Left ventricle myocardium inferior (tissue), 1 donor: ENCODE data around the gene XYLT1. TPM values are rescaled to one million over a fixed set of nuclear protein-coding genes. Genes with fewer than 3 reads are reported as not detected.

Experiments used
- DNase-seq: peaks from one replicate; pipeline ENCODE4 v3.0.0-alpha.2; 2020
- H3K27ac ChIP-seq: fragments of 200-600 bp; replicated peaks from 2 replicates; pipeline ENCODE4 v1.8.0; 2021
- H3K27me3 ChIP-seq: fragments of 200-600 bp; 2 replicates; pipeline ENCODE4 v1.8.0; 2021; ENCODE audit warnings: low read depth
- H3K36me3 ChIP-seq: fragments of 200-600 bp; 2 replicates; pipeline ENCODE4 v1.8.0; 2021
- H3K4me1 ChIP-seq: fragments of 200-600 bp; 2 replicates; pipeline ENCODE4 v1.8.0; 2021
- H3K4me3 ChIP-seq: fragments of 200-600 bp; 2 replicates; pipeline ENCODE4 v1.8.0; 2021; ENCODE audit warnings: mild to moderate bottlenecking, moderate library complexity
- H3K9me3 ChIP-seq: fragments of 200-600 bp; replicated peaks from 2 replicates; pipeline ENCODE4 v1.8.0; 2021
- intact Hi-C: fragments of 100-400 bp; cut with micrococcal nuclease; formaldehyde crosslinking; loops from one replicate; pipeline ENCODE4 v1.11.0; 2022
- total RNA-seq: library from RNA; stranded (reverse); fragmentation: NEBNext Ultra II Directional; extraction: Animal tissue kit (Norgen Biotek cat#: 25700); gene quantifications from one replicate; pipeline ENCODE4 v1.2.1, GENCODE V29; 2021
- TF ChIP-seq, protein P1 (sequence below): fragments of 200-600 bp; IDR thresholded peaks from 2 replicates; pipeline ENCODE4 v1.8.0; 2021; ENCODE audit warnings: antibody characterized with exemption, mild to moderate bottlenecking, borderline replicate concordance
- donor health status: DM: no; HTN: yes; CAD: no; lungs with severe emphysema.

Gene XYLT1
- total RNA-seq, 1 donor from 2014 or later = 1.4 TPM

GRCh38 chr16:17151335-17151734 lies 319.4 kb downstream of the XYLT1 start:
- Histone ChIP-seq H3K4me3 (no peak overlapping the region), H3K27me3 (peaks cover 4% of the 10 kb centered on the region), H3K27ac (no peak overlapping the region), H3K36me3 (no peaks in the 10 kb centered on the region), H3K9me3 (no peaks in the 10 kb centered on the region), H3K4me1 (no peaks in the 10 kb centered on the region)
- intact Hi-C loops = no loop called here
- TF ChIP-seq, protein P1, sequence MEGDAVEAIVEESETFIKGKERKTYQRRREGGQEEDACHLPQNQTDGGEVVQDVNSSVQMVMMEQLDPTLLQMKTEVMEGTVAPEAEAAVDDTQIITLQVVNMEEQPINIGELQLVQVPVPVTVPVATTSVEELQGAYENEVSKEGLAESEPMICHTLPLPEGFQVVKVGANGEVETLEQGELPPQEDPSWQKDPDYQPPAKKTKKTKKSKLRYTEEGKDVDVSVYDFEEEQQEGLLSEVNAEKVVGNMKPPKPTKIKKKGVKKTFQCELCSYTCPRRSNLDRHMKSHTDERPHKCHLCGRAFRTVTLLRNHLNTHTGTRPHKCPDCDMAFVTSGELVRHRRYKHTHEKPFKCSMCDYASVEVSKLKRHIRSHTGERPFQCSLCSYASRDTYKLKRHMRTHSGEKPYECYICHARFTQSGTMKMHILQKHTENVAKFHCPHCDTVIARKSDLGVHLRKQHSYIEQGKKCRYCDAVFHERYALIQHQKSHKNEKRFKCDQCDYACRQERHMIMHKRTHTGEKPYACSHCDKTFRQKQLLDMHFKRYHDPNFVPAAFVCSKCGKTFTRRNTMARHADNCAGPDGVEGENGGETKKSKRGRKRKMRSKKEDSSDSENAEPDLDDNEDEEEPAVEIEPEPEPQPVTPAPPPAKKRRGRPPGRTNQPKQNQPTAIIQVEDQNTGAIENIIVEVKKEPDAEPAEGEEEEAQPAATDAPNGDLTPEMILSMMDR = no peak
- DNase-seq = no peak

DNA sequence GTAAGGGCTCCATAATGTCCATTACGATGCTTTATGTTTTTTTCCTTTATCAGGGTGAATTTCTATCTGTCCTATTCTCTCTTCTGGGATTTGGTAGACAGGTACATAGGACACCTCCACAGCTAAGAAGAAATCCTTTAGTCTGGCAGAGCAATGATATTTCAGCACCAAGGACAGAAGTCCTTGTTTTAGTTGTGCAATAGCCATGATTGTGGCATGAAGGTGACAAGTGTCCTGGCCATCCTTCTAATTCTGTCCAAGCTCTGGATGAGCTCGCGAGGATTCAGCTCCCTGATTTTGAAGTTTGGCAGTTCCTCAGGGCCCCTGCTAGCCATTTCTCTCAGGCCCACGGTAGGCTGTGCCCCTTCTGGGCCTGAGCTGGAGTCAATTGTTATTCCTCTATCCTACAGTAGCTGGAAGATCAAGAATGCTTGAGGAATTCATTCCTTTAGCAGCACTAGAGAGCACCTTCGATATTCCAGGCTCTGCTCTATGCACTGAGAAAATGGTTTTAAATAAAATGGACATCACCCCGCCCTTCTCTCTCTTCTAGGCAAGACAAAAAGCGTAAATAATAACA lies 320.8 kb downstream of the XYLT1 start:
- Histone ChIP-seq H3K9me3 (no peaks in the 10 kb centered on the region), H3K27ac (no peak overlapping the region), H3K4me3 (no peak overlapping the region), H3K4me1 (no peaks in the 10 kb centered on the region), H3K36me3 (no peaks in the 10 kb centered on the region), H3K27me3 (peaks cover 4% of the 10 kb centered on the region)
- DNase-seq = no peak
- intact Hi-C loops = no loop called here
- TF ChIP-seq, protein P1 = no peak

DNA sequence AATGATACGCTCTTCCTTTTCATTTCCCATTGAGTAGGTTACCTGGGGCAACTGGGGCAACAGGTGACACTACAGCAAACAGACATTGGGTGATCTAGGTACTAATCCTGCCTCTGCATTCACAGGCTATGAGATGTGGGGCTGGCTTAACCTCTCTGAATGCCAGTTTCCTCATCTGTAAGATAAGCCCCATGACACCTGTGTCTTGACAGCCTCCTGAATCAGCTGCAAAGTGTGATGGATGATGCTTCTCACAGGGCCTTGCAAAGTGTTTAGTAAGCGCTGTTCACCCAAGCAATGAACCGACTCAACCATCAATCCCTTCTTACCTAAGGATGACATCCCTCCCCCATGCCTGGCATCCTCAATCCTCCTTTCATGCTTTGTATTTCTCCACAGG lies 322.8 kb downstream of the XYLT1 start:
- H3K27ac ChIP-seq = no peak overlapping the region
- TF ChIP-seq, protein P1 = no peak

DNA sequence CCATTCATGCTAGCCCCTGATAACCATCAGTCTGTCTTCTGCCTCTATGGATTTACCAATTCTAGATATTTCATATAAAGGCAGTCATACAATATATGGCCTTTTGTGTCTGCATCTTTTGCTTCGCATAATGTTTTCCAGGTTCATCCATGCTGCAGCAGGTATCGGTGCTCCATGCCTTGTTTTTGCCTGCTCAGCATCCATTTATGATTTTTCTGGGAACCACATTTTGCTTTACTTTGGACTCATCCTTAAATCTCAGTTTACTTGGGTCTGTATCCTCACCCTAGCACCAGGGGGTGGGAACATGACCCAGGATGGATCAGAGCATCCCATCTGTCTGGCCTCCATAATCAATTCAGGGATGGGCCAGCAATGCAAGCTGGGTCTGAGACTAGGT lies 325.7 kb downstream of the XYLT1 start:
- TF ChIP-seq, protein P1 = no peak
- Histone ChIP-seq H3K27ac (no peak overlapping the region), H3K36me3 (no peaks in the 10 kb centered on the region), H3K4me1 (no peaks in the 10 kb centered on the region), H3K9me3 (no peaks in the 10 kb centered on the region), H3K27me3 (peaks cover 4% of the 10 kb centered on the region), H3K4me3 (no peak overlapping the region)
- intact Hi-C loops = no loop called here
- no peak for DNase-seq

More for the DNA sequence above, 322.8 kb downstream of the XYLT1 start:
- no peaks in the 10 kb centered on the region for H3K36me3 ChIP-seq
- DNase-seq = no peak
- H3K4me3 ChIP-seq = no peak overlapping the region
- peaks cover 4% of the 10 kb centered on the region for H3K27me3 ChIP-seq
- H3K4me1 ChIP-seq = no peaks in the 10 kb centered on the region
- intact Hi-C loops = no loop called here
- no peaks in the 10 kb centered on the region for H3K9me3 ChIP-seq

- TF ChIP-seq, protein P1 = no peak
- H3K9me3 ChIP-seq = no peaks in the 10 kb centered on the region
- H3K36me3 ChIP-seq = no peaks in the 10 kb centered on the region
- no peak for DNase-seq
- no peak overlapping the region for H3K4me3 ChIP-seq
- no peaks in the 10 kb centered on the region for H3K4me1 ChIP-seq
- peaks cover 4% of the 10 kb centered on the region for H3K27me3 ChIP-seq
- intact Hi-C loops = no loop called here
- H3K27ac ChIP-seq = no peak overlapping the region
These were observed 326.3 kb downstream of the XYLT1 start for GRCh38 chr16:17144431-17144830.
